Naive thymus-derived CD4-positive, alpha-beta T cell (primary cell): Measurements from ENCODE around the gene MAJIN. TPM values are rescaled to one million over a fixed set of nuclear protein-coding genes. Genes with fewer than 3 reads are reported as not detected.

Experiments used
- microRNA-seq: library from miRNA; unstranded; fragments of <30 nt; microRNA quantifications from one replicate; pipeline ENCODE4 v1.2.0, GENCODE V29; 2022; ENCODE audit warnings: borderline microRNAs expressed
- polyA plus RNA-seq, 2 donors: library from polyadenylated mRNA; unstranded; fragments of 300-500 nt; fragmentation: Illumina TruSeq; gene quantifications; one replicate each; pipeline ENCODE4 v1.2.3, GENCODE V29; 2021
- total RNA-seq, 6 experiments: library from RNA in 5 of 6; stranded (reverse) in 5 of 6; gene quantifications; 1 replicate in 5 of 6; 2 replicates in 1 of 6; pipeline ENCODE4 v1.2.3 and lab custom pipeline; 2021 to 2026

The MAJIN gene
- total and polyA plus RNA-seq, 7 experiments from 2014 or later: 0.48 to 1.2 (median 0.94) TPM; not detected in 2

Small RNA genes lying within 50 kb of the gene (microRNA-seq; reads per million reads assigned to microRNA genes)
- gene MIR6749 (not detected), gene MIR6750 (not detected), gene MIR6879 (not detected)

Other genes starting within 250 kb of the MAJIN start
- gene NRXN2, start 248.9 kb downstream of the MAJIN start, total RNA-seq: under 1 TPM in 3 of 5 experiments, not detected in 2; 0.07 to 0.71 (median 0.27) TPM
- not detected for gene NRXN2, start 248.9 kb downstream of the MAJIN start, polyA plus RNA-seq
- gene RASGRP2, start 228.0 kb downstream of the MAJIN start, total RNA-seq: 100 to 1,000 TPM; 211 to 697 (median 654) TPM
- gene RASGRP2, start 228.0 kb downstream of the MAJIN start, polyA plus RNA-seq: 100 to 1,000 TPM; 197 to 312 TPM
- 10 to 100 TPM in 4 of 5 experiments, 1 to 10 TPM in 1; 8.0 to 16.2 (median 13.9) TPM for gene PYGM, start 212.1 kb downstream of the MAJIN start, total RNA-seq
- gene PYGM, start 212.1 kb downstream of the MAJIN start, polyA plus RNA-seq: under 1 TPM; 0.26 to 0.64 TPM
- 1,000 to 10,000 TPM in 2 of 5 experiments, 100 to 1,000 TPM in 3; 462 to 1,612 (median 904) TPM for gene SF1, start 193.6 kb downstream of the MAJIN start, total RNA-seq
- gene SF1, start 193.6 kb downstream of the MAJIN start, polyA plus RNA-seq: 100 to 1,000 TPM; 101 to 155 TPM
- gene MAP4K2, start 168.9 kb downstream of the MAJIN start, total RNA-seq: 100 to 1,000 TPM in 2 of 5 experiments, 10 to 100 TPM in 3; 75.2 to 130 (median 84.3) TPM
- gene MAP4K2, start 168.9 kb downstream of the MAJIN start, polyA plus RNA-seq: 10 to 100 TPM; 40.7 to 63.0 TPM
- 10 to 100 TPM; 25.7 to 46.4 (median 38.0) TPM for gene MEN1, start 161.6 kb downstream of the MAJIN start, total RNA-seq
- gene MEN1, start 161.6 kb downstream of the MAJIN start, polyA plus RNA-seq: 10 to 100 TPM; 33.8 to 54.9 TPM
- gene CDC42BPG, start 127.5 kb downstream of the MAJIN start, total RNA-seq: 1 to 10 TPM in 4 of 5 experiments, under 1 TPM in 1; 0.22 to 9.2 (median 8.1) TPM
- under 1 TPM; 0.27 to 0.47 TPM for gene CDC42BPG, start 127.5 kb downstream of the MAJIN start, polyA plus RNA-seq
- gene EHD1, start 93.5 kb downstream of the MAJIN start, total RNA-seq: 100 to 1,000 TPM; 124 to 263 (median 208) TPM
- 100 to 1,000 TPM; 102 to 141 TPM for gene EHD1, start 93.5 kb downstream of the MAJIN start, polyA plus RNA-seq
- gene ATG2A, start 54.9 kb downstream of the MAJIN start, total RNA-seq: 100 to 1,000 TPM in 1 of 5 experiments, 10 to 100 TPM in 4; 30.6 to 105 (median 36.2) TPM
- 1 to 10 TPM; 3.4 to 5.2 TPM for gene ATG2A, start 54.9 kb downstream of the MAJIN start, polyA plus RNA-seq
- gene PPP2R5B, start 47.4 kb downstream of the MAJIN start, total RNA-seq: 10 to 100 TPM; 11.9 to 19.1 (median 18.8) TPM
- 1 to 10 TPM; 4.5 to 7.5 TPM for gene PPP2R5B, start 47.4 kb downstream of the MAJIN start, polyA plus RNA-seq
- under 1 TPM in 1 of 5 experiments, not detected in 4; 0.48 TPM for gene GPHA2, start 36.2 kb downstream of the MAJIN start, total RNA-seq
- gene GPHA2, start 36.2 kb downstream of the MAJIN start, polyA plus RNA-seq: not detected
- under 1 TPM in 1 of 5 experiments, not detected in 4; 0.39 TPM for gene BATF2, start 24.9 kb upstream of the MAJIN start, total RNA-seq
- not detected for gene BATF2, start 24.9 kb upstream of the MAJIN start, polyA plus RNA-seq
- 10 to 100 TPM; 22.6 to 60.8 (median 32.2) TPM for gene ARL2, start 42.1 kb upstream of the MAJIN start, total RNA-seq
- 10 to 100 TPM; 90.0 to 96.1 TPM for gene ARL2, start 42.1 kb upstream of the MAJIN start, polyA plus RNA-seq
- gene SNX15, start 55.3 kb upstream of the MAJIN start, total RNA-seq: 10 to 100 TPM; 13.1 to 29.0 (median 21.7) TPM
- 10 to 100 TPM; 13.7 to 15.7 TPM for gene SNX15, start 55.3 kb upstream of the MAJIN start, polyA plus RNA-seq
- gene SAC3D1, start 69.1 kb upstream of the MAJIN start, total RNA-seq: 10 to 100 TPM in 1 of 5 experiments, 1 to 10 TPM in 4; 2.7 to 18.2 (median 8.6) TPM
- 10 to 100 TPM; 11.5 to 17.2 TPM for gene SAC3D1, start 69.1 kb upstream of the MAJIN start, polyA plus RNA-seq
- gene NAALADL1, start 86.4 kb upstream of the MAJIN start, total RNA-seq: 10 to 100 TPM; 12.2 to 23.4 (median 18.8) TPM
- gene NAALADL1, start 86.4 kb upstream of the MAJIN start, polyA plus RNA-seq: 10 to 100 TPM; 18.6 to 25.3 TPM
- gene CDCA5, start 111.9 kb upstream of the MAJIN start, total RNA-seq: 10 to 100 TPM in 1 of 5 experiments, 1 to 10 TPM in 1, under 1 TPM in 3; 0.56 to 68.1 (median 0.81) TPM
- gene CDCA5, start 111.9 kb upstream of the MAJIN start, polyA plus RNA-seq: under 1 TPM; 0.31 to 0.47 TPM
- gene ZFPL1, start 112.1 kb upstream of the MAJIN start, total RNA-seq: 10 to 100 TPM; 29.9 to 53.0 (median 49.3) TPM
- 10 to 100 TPM; 24.2 to 30.9 TPM for gene ZFPL1, start 112.1 kb upstream of the MAJIN start, polyA plus RNA-seq
- gene VPS51, start 124.1 kb upstream of the MAJIN start, total RNA-seq: 100 to 1,000 TPM; 159 to 269 (median 256) TPM
- 100 to 1,000 TPM; 106 to 130 TPM for gene VPS51, start 124.1 kb upstream of the MAJIN start, polyA plus RNA-seq
- gene TM7SF2, start 139.8 kb upstream of the MAJIN start, total RNA-seq: 10 to 100 TPM; 21.6 to 37.8 (median 30.8) TPM
- gene TM7SF2, start 139.8 kb upstream of the MAJIN start, polyA plus RNA-seq: 10 to 100 TPM; 15.0 to 21.1 TPM
- gene ZNHIT2, start 145.6 kb upstream of the MAJIN start, total RNA-seq: 10 to 100 TPM in 4 of 5 experiments, 1 to 10 TPM in 1; 9.9 to 18.2 (median 11.3) TPM
- 10 to 100 TPM; 29.9 to 35.6 TPM for gene ZNHIT2, start 145.6 kb upstream of the MAJIN start, polyA plus RNA-seq
- 1,000 to 10,000 TPM; 1,053 to 1,849 (median 1,722) TPM for gene FAU, start 150.0 kb upstream of the MAJIN start, total RNA-seq
- 1,000 to 10,000 TPM; 1,055 to 1,372 TPM for gene FAU, start 150.0 kb upstream of the MAJIN start, polyA plus RNA-seq
- 10 to 100 TPM; 38.1 to 65.5 (median 51.9) TPM for gene MRPL49, start 150.2 kb upstream of the MAJIN start, total RNA-seq
- gene MRPL49, start 150.2 kb upstream of the MAJIN start, polyA plus RNA-seq: 100 to 1,000 TPM in 1 of 2 donors, 10 to 100 TPM in 1; 93.7 to 102 TPM
- gene SYVN1, start 162.4 kb upstream of the MAJIN start, total RNA-seq: 10 to 100 TPM; 61.0 to 84.6 (median 67.9) TPM
- 10 to 100 TPM in 1 of 2 donors, 1 to 10 TPM in 1; 8.6 to 15.0 TPM for gene SYVN1, start 162.4 kb upstream of the MAJIN start, polyA plus RNA-seq
- not detected for gene SPDYC, start 198.1 kb upstream of the MAJIN start, total RNA-seq
- gene SPDYC, start 198.1 kb upstream of the MAJIN start, polyA plus RNA-seq: not detected
- gene CAPN1, start 209.8 kb upstream of the MAJIN start, total RNA-seq: 100 to 1,000 TPM in 3 of 5 experiments, 10 to 100 TPM in 2; 93.6 to 195 (median 130) TPM
- gene CAPN1, start 209.8 kb upstream of the MAJIN start, polyA plus RNA-seq: 10 to 100 TPM; 73.1 to 78.8 TPM